CD4-positive, CD25-positive, alpha-beta regulatory T cell (primary cell): ENCODE results near the gene FBXO15. TPM values are rescaled to one million over a fixed set of nuclear protein-coding genes. Genes with fewer than 3 reads are reported as not detected.
A peak's percentile ranks its signal among the peaks of the same experiment; 100 is the strongest.

Experiments
- ATAC-seq, 2 donors: fragments of 150-1000 bp; cut with Tn5 transposase; one replicate each; pipeline ENCODE4 v1.10.0; 2021; ENCODE audit warnings: low read depth in 2 of 2, moderate number of reproducible peaks in 2 of 2, moderate library complexity in 1 of 2
- DNase-seq, 3 donors: peaks; one replicate each; pipeline versions ENCODE4 v3.0.0 to v3.0.0-alpha.2; 2012 to 2022; ENCODE audit warnings: mixed read lengths in 1 of 3
- H3K27ac ChIP-seq: one replicate; pipeline ENCODE4 v1.7.0; 2013; ENCODE audit warnings: mild to moderate bottlenecking, low read length; ENCODE audit not compliant: insufficient read depth, poor library complexity, severe bottlenecking
- H3K27me3 ChIP-seq: one replicate; pipeline ENCODE4 v1.7.0; 2013; ENCODE audit warnings: low read length; ENCODE audit not compliant: control insufficient read depth, insufficient read depth
- H3K36me3 ChIP-seq: one replicate; pipeline ENCODE4 v1.7.0; 2013; ENCODE audit warnings: mild to moderate bottlenecking, low read length, moderate library complexity; ENCODE audit not compliant: control insufficient read depth, insufficient read depth
- H3K4me1 ChIP-seq: 2 replicates; pipeline ENCODE4 v1.7.0; 2013; ENCODE audit warnings: mild to moderate bottlenecking, low read length; ENCODE audit not compliant: insufficient read depth, control insufficient read depth, poor library complexity, severe bottlenecking
- H3K4me3 ChIP-seq: one replicate; pipeline ENCODE4 v1.7.0; 2013; ENCODE audit warnings: low read depth, mild to moderate bottlenecking, low read length, moderate library complexity
- H3K9me3 ChIP-seq, 2 experiments: 1 replicate in 1 of 2; 2 replicates in 1 of 2; pipeline ENCODE4 v1.7.0; 2013; ENCODE audit warnings: low read length in 2 of 2, mild to moderate bottlenecking in 1 of 2, moderate library complexity in 1 of 2; ENCODE audit not compliant: control insufficient read depth in 2 of 2
- H3K27ac Mint-ChIP-seq, 3 donors: one replicate each; pipeline ENCODE4 v1.8.0; 2020 to 2022; ENCODE audit warnings: mild to moderate bottlenecking in 3 of 3, mixed read lengths in 3 of 3, moderate library complexity in 2 of 3
- H3K27me3 Mint-ChIP-seq: one replicate; pipeline ENCODE4 v1.8.0; 2022; ENCODE audit warnings: mild to moderate bottlenecking, mixed read lengths
- H3K36me3 Mint-ChIP-seq: one replicate; pipeline ENCODE4 v1.8.0; 2020; ENCODE audit warnings: mixed read lengths
- H3K4me1 Mint-ChIP-seq, 4 donors: one replicate each; pipeline ENCODE4 v1.8.0; 2020 to 2022; ENCODE audit warnings: mixed read lengths in 4 of 4, mild to moderate bottlenecking in 1 of 4
- H3K4me3 Mint-ChIP-seq, 4 donors: one replicate each; pipeline ENCODE4 v1.8.0; 2020 to 2022; ENCODE audit warnings: mild to moderate bottlenecking in 4 of 4, mixed read lengths in 4 of 4, moderate library complexity in 3 of 4
- H3K9me3 Mint-ChIP-seq, 7 donors: one replicate each; pipeline ENCODE4 v1.8.0; 2020 to 2022; ENCODE audit warnings: mixed read lengths in 7 of 7, mild to moderate bottlenecking in 3 of 7, moderate library complexity in 2 of 7
- polyA plus RNA-seq, 4 donors: library from polyadenylated mRNA; unstranded; fragments of 300-500 nt; fragmentation: Illumina TruSeq; gene quantifications; one replicate each; pipeline ENCODE4 v1.2.3, GENCODE V29; 2021
- total RNA-seq: library from RNA; stranded (reverse); gene quantifications from one replicate; pipeline ENCODE4 v1.2.3, GENCODE V29; 2022

The FBXO15 gene
- total and polyA plus RNA-seq, 5 donors from 2014 or later = 1.1 to 3.0 (median 1.2) TPM; not detected in 1

DNA sequence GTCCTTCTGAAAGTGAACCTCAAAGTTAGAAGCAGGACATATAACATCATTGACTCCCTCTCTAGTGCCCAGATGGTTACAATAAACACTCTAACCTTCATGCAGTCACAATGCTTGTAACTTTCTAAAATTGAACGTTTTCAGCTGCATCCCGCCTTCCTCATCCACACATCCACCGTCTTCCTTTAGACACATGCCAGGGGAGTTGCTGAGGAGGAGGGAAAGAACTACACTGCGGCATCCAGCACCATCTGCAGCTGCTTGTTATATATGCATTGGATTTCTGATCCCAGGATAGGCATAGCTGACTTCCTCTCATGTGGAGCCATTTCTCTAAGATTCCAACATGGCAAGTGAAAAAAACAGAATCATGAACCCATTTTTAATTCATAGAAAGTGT lies 96.8 kb downstream of the FBXO15 start:
- no peak for ATAC-seq
- Histone ChIP-seq H3K36me3 (no peaks in the 10 kb centered on the region), H3K27me3 (no peaks in the 10 kb centered on the region), H3K4me1 (no peaks in the 10 kb centered on the region), H3K4me3 (no peak overlapping the region), H3K9me3 (no peaks in the 10 kb centered on the region), H3K27ac (no peak overlapping the region)
- H3K4me1 Mint-ChIP-seq = no peaks in the 10 kb centered on the region
- no peaks in the 10 kb centered on the region for H3K27me3 Mint-ChIP-seq
- H3K36me3 Mint-ChIP-seq = peaks cover 8% of the 10 kb centered on the region
- H3K4me3 Mint-ChIP-seq = no peak overlapping the region
- DNase-seq = no peak
- peaks cover 0 to 14% (median 2%) of the 10 kb centered on the region in 7 donors for H3K9me3 Mint-ChIP-seq
- H3K27ac Mint-ChIP-seq = no peak overlapping the region

DNA sequence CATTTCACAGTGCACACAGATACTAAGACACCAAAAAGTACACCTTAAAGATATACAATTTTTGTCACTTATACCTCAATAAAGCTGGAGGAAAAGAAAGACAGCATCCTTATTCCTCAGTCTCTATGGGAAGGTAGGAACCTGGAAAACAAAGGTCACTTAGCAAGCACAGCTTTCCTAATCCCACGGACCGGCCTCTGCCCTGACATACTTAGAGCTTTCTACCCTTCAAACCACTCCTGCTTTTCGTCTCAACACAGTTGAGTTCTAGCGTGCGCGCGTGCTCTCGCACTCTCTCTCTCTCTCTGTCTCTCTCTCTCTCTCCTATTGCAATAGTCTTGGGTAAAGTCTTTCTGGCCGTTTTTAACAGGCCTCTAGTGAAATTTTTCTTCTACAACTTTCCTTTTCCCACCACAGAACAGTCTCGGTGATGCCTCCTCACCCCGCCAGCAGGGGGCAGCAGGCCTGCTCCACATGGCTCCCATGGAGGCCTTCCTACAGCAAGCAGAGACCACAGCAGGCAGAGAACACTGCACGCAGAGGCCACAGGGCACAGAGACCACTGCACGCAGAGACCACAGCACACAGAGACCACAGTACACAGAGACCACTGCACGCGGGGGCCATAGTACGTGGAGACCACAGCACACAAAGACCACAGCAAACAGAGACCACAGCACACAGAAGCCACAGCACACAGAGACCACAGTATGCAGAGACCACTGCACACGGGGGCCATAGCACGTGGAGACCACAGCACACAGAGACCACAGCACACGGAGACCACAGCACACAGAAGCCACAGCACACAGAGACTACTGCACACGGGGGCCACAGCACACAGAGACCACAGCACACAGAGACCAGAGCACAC lies 106.9 kb downstream of the FBXO15 start:
- H3K4me1 ChIP-seq = no peaks in the 10 kb centered on the region
- H3K27me3 Mint-ChIP-seq = no peaks in the 10 kb centered on the region
- peak; percentile 9 to 75 (median 44) for DNase-seq
- H3K9me3 Mint-ChIP-seq = peaks cover 0 to 2% (median 0%) of the 10 kb centered on the region in 7 donors
- H3K9me3 ChIP-seq = no peaks in the 10 kb centered on the region
- H3K4me3 Mint-ChIP-seq = no peak overlapping the region
- H3K36me3 ChIP-seq = no peaks in the 10 kb centered on the region
- H3K4me1 Mint-ChIP-seq = peaks cover 0 to 6% (median 1%) of the 10 kb centered on the region in 4 donors
- peak; percentile 72 to 79 for ATAC-seq
- H3K27me3 ChIP-seq = no peaks in the 10 kb centered on the region
- H3K27ac ChIP-seq = no peak overlapping the region
- H3K4me3 ChIP-seq = no peak overlapping the region
- H3K27ac Mint-ChIP-seq = no peak overlapping the region
- H3K36me3 Mint-ChIP-seq = no peaks in the 10 kb centered on the region

DNA sequence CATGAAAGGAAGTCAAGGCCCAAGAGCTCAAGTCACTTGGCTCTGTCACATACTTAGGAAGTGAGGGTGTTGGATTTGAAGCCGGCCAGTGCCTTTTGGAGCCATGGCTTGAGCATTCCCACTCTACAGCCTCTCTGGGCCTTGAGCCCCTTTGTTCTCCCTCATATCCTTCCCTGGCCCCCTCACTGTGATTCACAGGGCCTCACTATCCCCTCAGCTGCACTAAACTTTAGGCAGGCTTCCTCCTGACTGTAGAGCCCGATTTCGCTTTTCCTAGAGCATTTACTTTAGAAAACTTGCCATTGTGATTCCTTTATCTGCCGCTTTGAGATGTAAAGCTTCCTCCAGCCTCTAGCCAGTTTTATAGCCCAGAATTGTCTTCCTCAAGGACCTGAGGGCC lies 107.6 kb downstream of the FBXO15 start:
- no peak overlapping the region for H3K27ac Mint-ChIP-seq
- H3K4me1 Mint-ChIP-seq = peaks cover 0 to 6% (median 1%) of the 10 kb centered on the region in 4 donors
- H3K9me3 ChIP-seq = no peaks in the 10 kb centered on the region
- no peak overlapping the region for H3K4me3 Mint-ChIP-seq
- peaks cover 0 to 2% (median 0%) of the 10 kb centered on the region in 7 donors for H3K9me3 Mint-ChIP-seq
- no peaks in the 10 kb centered on the region for H3K27me3 ChIP-seq
- no peak overlapping the region for H3K4me3 ChIP-seq
- no peaks in the 10 kb centered on the region for H3K36me3 Mint-ChIP-seq
- ATAC-seq = no peak
- H3K27ac ChIP-seq = no peak overlapping the region
- no peaks in the 10 kb centered on the region for H3K4me1 ChIP-seq
- no peak for DNase-seq
- no peaks in the 10 kb centered on the region for H3K27me3 Mint-ChIP-seq
- no peaks in the 10 kb centered on the region for H3K36me3 ChIP-seq

DNA sequence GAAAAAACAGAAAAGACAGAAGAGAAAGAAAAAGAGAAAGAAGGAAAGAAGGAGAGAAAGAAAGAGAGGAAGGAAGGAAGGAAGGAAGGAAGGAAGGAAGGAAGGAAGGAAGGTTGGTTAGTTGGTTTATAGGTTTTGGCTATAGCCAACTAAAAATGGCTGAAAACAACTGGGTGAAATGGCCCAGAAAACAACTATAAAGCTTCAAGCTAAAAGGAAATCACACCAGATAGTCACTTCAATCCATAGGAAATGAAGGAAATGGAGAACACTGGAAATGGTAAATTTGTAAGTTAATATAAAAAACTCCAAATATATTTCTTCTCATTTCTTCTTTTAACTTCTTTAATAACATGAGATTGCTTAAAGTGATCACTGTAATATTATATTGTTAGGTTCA lies 118.5 kb downstream of the FBXO15 start:
- Mint-ChIP-seq H3K4me1 (peaks cover 0 to 4% (median 0%) of the 10 kb centered on the region in 4 donors), H3K36me3 (no peaks in the 10 kb centered on the region), H3K4me3 (no peak overlapping the region), H3K27ac (no peak overlapping the region), H3K27me3 (no peaks in the 10 kb centered on the region), H3K9me3 (peaks cover 0 to 1% (median 0%) of the 10 kb centered on the region in 7 donors)
- H3K27ac ChIP-seq = no peak overlapping the region
- no peak overlapping the region for H3K4me3 ChIP-seq
- H3K27me3 ChIP-seq = peaks cover 3% of the 10 kb centered on the region
- DNase-seq (no peak), ATAC-seq (no peak)
- H3K4me1 ChIP-seq = no peaks in the 10 kb centered on the region
- H3K9me3 ChIP-seq = no peaks in the 10 kb centered on the region
- no peaks in the 10 kb centered on the region for H3K36me3 ChIP-seq

Other genes starting within 250 kb of the FBXO15 start
- gene TIMM21, start 689 bp upstream of the FBXO15 start, total RNA-seq = 15.6 TPM
- 10 to 100 TPM in 3 of 4 donors, 1 to 10 TPM in 1; 8.8 to 20.0 (median 15.7) TPM for gene TIMM21, start 689 bp upstream of the FBXO15 start, polyA plus RNA-seq
- 11.1 TPM for gene CYB5A, start 144.1 kb upstream of the FBXO15 start, total RNA-seq
- 10 to 100 TPM; 43.2 to 54.3 (median 50.5) TPM for gene CYB5A, start 144.1 kb upstream of the FBXO15 start, polyA plus RNA-seq
- not detected for gene C18orf63, start 168.0 kb upstream of the FBXO15 start, total RNA-seq
- gene C18orf63, start 168.0 kb upstream of the FBXO15 start, polyA plus RNA-seq = not detected